DOHH2 (cell line): ENCODE measurements around the gene ATAD3C.
"Not testable (repeated sequence)": the region's sequence is repeated elsewhere in the genome, so short reads cannot be mapped to it uniquely, and the experiment has no call there.

Experiments used
- H3F3A ChIP-seq: fragments of 200-600 bp; sonication (generic), shearing (Covaris generic); 2 replicates; pipeline ENCODE4 v1.6.0; 2016; ENCODE audit warnings: antibody characterized with exemption, mild to moderate bottlenecking; ENCODE audit not compliant: control insufficient read depth, insufficient read depth
- H3K27ac ChIP-seq: fragments of 200-600 bp; sonication (generic); 2 replicates; pipeline ENCODE4 v1.5.1; 2014; ENCODE audit warnings: low read depth, mild to moderate bottlenecking, low read length, moderate library complexity
- H3K27me3 ChIP-seq: fragments of 200-600 bp; sonication (generic); 2 replicates; pipeline ENCODE4 v1.6.1; 2014; ENCODE audit warnings: mild to moderate bottlenecking, low read length, mixed read lengths; ENCODE audit not compliant: control insufficient read depth
- H3K36me3 ChIP-seq: fragments of 200-600 bp; sonication (generic); 2 replicates; pipeline ENCODE4 v1.6.1; 2014; ENCODE audit warnings: mild to moderate bottlenecking, low read length, moderate library complexity, mixed read lengths; ENCODE audit not compliant: control insufficient read depth
- H3K4me1 ChIP-seq: fragments of 200-600 bp; sonication (generic); 2 replicates; pipeline ENCODE4 v1.6.1; 2014; ENCODE audit warnings: mild to moderate bottlenecking, low read length, mixed read lengths; ENCODE audit not compliant: control insufficient read depth
- H3K4me2 ChIP-seq: fragments of 200-600 bp; sonication (generic); 2 replicates; pipeline ENCODE4 v1.6.0; 2014; ENCODE audit warnings: mild to moderate bottlenecking, low read length, moderate library complexity
- H3K4me3 ChIP-seq: fragments of 200-600 bp; sonication (generic); 2 replicates; pipeline ENCODE4 v1.5.1; 2014; ENCODE audit warnings: mild to moderate bottlenecking, low read length, mixed read lengths
- H3K79me2 ChIP-seq: fragments of 200-600 bp; sonication (generic); 2 replicates; pipeline ENCODE4 v1.6.1; 2014; ENCODE audit warnings: mild to moderate bottlenecking, low read length, mixed read lengths; ENCODE audit not compliant: control insufficient read depth
- H3K9me2 ChIP-seq: fragments of 200-600 bp; sonication (generic); replicated peaks from 2 replicates; pipeline ENCODE4 v1.6.1; 2014; ENCODE audit warnings: mild to moderate bottlenecking, low read length, mixed read lengths; ENCODE audit not compliant: control insufficient read depth
- H3K9me3 ChIP-seq: fragments of 200-600 bp; sonication (generic); 2 replicates; pipeline ENCODE4 v1.6.1; 2014; ENCODE audit warnings: antibody characterized with exemption, low read length, mixed read lengths; ENCODE audit not compliant: control insufficient read depth, insufficient read depth
- H4K20me1 ChIP-seq: fragments of 200-600 bp; sonication (generic); 2 replicates; pipeline ENCODE4 v1.6.0; 2014; ENCODE audit warnings: low read depth, mild to moderate bottlenecking, antibody characterized with exemption, low read length, moderate library complexity; ENCODE audit not compliant: control insufficient read depth, insufficient read depth
- CTCF ChIP-seq: fragments of 200-600 bp; sonication (generic); IDR thresholded peaks from one replicate; pipeline ENCODE4 v1.5.1; 2014; ENCODE audit warnings: antibody characterized with exemption, mild to moderate bottlenecking, low read depth, low read length; ENCODE audit not compliant: poor library complexity, severe bottlenecking
- EZH2phosphoT487 ChIP-seq: fragments of 200-600 bp; sonication (generic); IDR thresholded peaks from 2 replicates; pipeline ENCODE4 v1.6.1; 2017; ENCODE audit warnings: borderline replicate concordance, mild to moderate bottlenecking, antibody characterized with exemption, low read length, moderate library complexity, mixed read lengths

Gene ATAD3C

GRCh38 chr1:1489231-1489630 is 39.7 kb downstream of the ATAD3C start:
- peaks cover 7% of the 10 kb centered on the region; the same call in 1 of the 2 replicates for H3K9me3 ChIP-seq
- H3K4me3 ChIP-seq: no peak overlapping the region
- no peaks in the 10 kb centered on the region for H3F3A ChIP-seq
- H3K9me2 ChIP-seq: no peaks in the 10 kb centered on the region
- H3K27me3 ChIP-seq: no peaks in the 10 kb centered on the region
- no peaks in the 10 kb centered on the region for H4K20me1 ChIP-seq
- H3K27ac ChIP-seq: no peak overlapping the region
- no peak for TF ChIP-seq EZH2phosphoT487
- H3K4me1 ChIP-seq: no peaks in the 10 kb centered on the region
- H3K4me2 ChIP-seq: no peak overlapping the region
- H3K36me3 ChIP-seq: peaks cover 69% of the 10 kb centered on the region
- H3K79me2 ChIP-seq: no peaks in the 10 kb centered on the region

- Histone ChIP-seq H3K9me2 (no peaks in the 10 kb centered on the region), H3K4me1 (no peaks in the 10 kb centered on the region), H3K4me2 (no peak overlapping the region), H3F3A (no peaks in the 10 kb centered on the region), H3K79me2 (no peaks in the 10 kb centered on the region), H3K36me3 (peaks cover 66% of the 10 kb centered on the region), H3K9me3 (peaks cover 7% of the 10 kb centered on the region; the same call in 1 of the 2 replicates), H4K20me1 (no peaks in the 10 kb centered on the region), H3K27me3 (no peaks in the 10 kb centered on the region), H3K27ac (no peak overlapping the region), H3K4me3 (no peak overlapping the region)
- no peak for TF ChIP-seq EZH2phosphoT487
These were observed 40.4 kb downstream of the ATAD3C start for GRCh38 chr1:1489861-1490260.

- Histone ChIP-seq H4K20me1 (no peaks in the 10 kb centered on the region), H3K4me3 (no peak overlapping the region), H3K79me2 (no peaks in the 10 kb centered on the region), H3K9me2 (no peaks in the 10 kb centered on the region), H3K4me1 (no peaks in the 10 kb centered on the region), H3K27me3 (no peaks in the 10 kb centered on the region), H3K9me3 (peaks cover 7% of the 10 kb centered on the region; the same call in 1 of the 2 replicates), H3K27ac (no peak overlapping the region), H3F3A (no peaks in the 10 kb centered on the region), H3K36me3 (peaks cover 65% of the 10 kb centered on the region), H3K4me2 (no peak overlapping the region)
- TF ChIP-seq CTCF (no peak), EZH2phosphoT487 (no peak)
These were observed 41.2 kb downstream of the ATAD3C start for GRCh38 chr1:1490633-1491230.

DNA sequence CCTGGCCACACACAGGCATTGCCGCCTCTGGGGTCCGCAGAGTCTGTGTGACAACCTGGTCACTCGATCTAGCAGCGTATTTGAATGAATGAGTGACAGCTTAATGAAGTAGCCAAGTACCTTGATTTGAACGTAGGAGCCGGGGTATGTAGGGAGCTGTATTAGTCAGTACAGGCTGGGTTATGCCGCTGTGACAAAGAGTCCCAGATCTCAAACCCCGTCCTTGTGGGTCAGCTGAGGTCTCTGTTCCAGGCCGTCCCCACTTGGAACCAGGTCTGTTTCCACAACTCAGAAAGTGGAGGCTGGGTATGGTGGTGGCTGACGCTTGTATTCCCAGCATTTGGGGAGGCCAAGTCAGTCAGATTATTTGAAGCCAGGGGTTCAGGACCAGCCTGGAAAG is 42.1 kb downstream of the ATAD3C start:
- H3K79me2 ChIP-seq: no peaks in the 10 kb centered on the region
- H3K4me1 ChIP-seq: no peaks in the 10 kb centered on the region
- no peak for TF ChIP-seq EZH2phosphoT487
- no peak for TF ChIP-seq CTCF
- no peak overlapping the region for H3K4me2 ChIP-seq
- no peak overlapping the region for H3K27ac ChIP-seq
- no peak overlapping the region for H3K4me3 ChIP-seq
- peaks cover 62% of the 10 kb centered on the region for H3K36me3 ChIP-seq
- H3K27me3 ChIP-seq: no peaks in the 10 kb centered on the region
- H3F3A ChIP-seq: no peaks in the 10 kb centered on the region
- H3K9me2 ChIP-seq: no peaks in the 10 kb centered on the region
- H3K9me3 ChIP-seq: peaks cover 7% of the 10 kb centered on the region; the same call in 1 of the 2 replicates
- no peaks in the 10 kb centered on the region for H4K20me1 ChIP-seq

DNA sequence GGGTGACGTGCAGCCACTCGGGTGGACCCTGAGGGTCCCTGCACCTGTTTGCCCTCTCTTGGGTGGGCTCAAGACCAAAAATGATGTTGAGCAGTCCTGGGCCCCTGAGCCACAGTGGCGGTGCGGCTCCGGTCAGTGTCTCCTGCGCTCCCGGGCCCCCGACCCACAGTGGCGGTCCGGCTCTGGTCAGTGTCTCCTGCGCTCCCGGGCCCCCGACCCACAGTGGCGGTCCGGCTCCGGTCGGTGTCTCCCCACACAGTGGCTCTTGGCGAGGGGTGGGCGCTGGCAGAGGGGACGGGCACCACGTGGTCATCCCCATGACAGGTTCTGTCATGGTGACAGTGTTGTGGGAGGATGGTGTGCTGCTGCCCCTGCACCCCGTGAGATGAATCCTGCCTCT is 44.8 kb downstream of the ATAD3C start:
- not testable (repeated sequence) for H3K79me2 ChIP-seq, H3K4me2 ChIP-seq, H3K27ac ChIP-seq, H3F3A ChIP-seq, H4K20me1 ChIP-seq, H3K4me3 ChIP-seq, H3K27me3 ChIP-seq, H3K9me2 ChIP-seq, H3K9me3 ChIP-seq, H3K4me1 ChIP-seq
- peaks cover 41% of the 10 kb centered on the region for H3K36me3 ChIP-seq

- not testable (repeated sequence) for H3K27me3 ChIP-seq, H3K4me3 ChIP-seq, H4K20me1 ChIP-seq, H3K9me2 ChIP-seq, H3F3A ChIP-seq, H3K9me3 ChIP-seq, H3K4me1 ChIP-seq, H3K27ac ChIP-seq, H3K4me2 ChIP-seq, H3K79me2 ChIP-seq
- peaks cover 29% of the 10 kb centered on the region for H3K36me3 ChIP-seq
These were observed 46.0 kb downstream of the ATAD3C start for GRCh38 chr1:1495461-1495975.
